Fibroblast of mammary gland (primary cell): ENCODE results near the gene PIM3.

ENCODE experiments used
- DNase-seq: peaks from one replicate; pipeline ENCODE4 v3.0.0-alpha.2; 2010; ENCODE audit warnings: low read depth
- H3K4me3 ChIP-seq: 2 replicates; pipeline ENCODE4 v1.5.1; 2011; ENCODE audit warnings: low read depth, mild to moderate bottlenecking, low read length, moderate library complexity; ENCODE audit not compliant: control insufficient read depth
- TF ChIP-seq, protein P1 (sequence below): conservative IDR thresholded peaks from 2 replicates; pipeline ENCODE4 v1.5.1; 2011; ENCODE audit warnings: low read depth, low read length, inconsistent platforms; ENCODE audit not compliant: control insufficient read depth, insufficient read depth

The PIM3 gene

DNA sequence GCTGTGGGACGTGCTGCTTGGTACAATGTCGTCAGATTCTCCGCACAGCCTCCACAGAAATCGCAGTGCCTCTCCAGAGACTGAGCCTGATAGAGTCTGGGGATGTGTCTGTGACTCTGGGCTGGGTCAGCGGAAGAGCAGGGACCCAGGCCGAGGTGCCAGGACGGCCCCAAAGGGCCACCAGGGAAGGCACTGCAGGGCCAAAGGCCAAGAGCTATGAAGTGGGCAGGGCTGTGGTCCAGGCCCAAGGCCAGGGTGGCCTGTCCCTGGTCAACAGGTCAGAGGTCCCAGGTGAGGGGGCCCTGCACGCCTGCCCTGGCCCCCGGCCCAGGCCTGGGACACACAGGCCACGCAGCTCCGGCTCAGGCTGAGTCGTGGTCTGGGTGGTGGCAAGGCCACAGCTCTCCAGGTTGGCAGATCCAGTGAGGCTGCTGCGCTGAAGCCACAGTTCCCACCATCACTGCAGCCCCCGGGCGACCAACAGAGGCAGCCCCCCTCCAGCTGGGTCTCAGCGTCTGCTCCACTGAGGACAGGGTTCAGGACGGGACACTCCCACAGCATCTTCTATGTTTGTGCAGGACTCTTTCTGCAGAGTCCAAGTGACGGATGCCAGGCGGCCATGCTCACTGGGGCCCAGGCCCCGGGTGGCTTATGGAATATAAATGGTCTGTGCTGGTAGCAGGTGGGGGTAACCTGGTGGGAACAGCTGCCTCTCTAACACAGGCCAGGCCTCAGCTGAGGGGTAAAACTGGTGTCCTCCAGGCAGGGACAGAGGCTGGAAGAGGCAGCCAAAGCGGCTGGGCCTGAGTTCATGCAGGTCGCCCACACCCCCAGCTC lies 4.8 kb upstream of the PIM3 start:
- TF ChIP-seq, protein P1, sequence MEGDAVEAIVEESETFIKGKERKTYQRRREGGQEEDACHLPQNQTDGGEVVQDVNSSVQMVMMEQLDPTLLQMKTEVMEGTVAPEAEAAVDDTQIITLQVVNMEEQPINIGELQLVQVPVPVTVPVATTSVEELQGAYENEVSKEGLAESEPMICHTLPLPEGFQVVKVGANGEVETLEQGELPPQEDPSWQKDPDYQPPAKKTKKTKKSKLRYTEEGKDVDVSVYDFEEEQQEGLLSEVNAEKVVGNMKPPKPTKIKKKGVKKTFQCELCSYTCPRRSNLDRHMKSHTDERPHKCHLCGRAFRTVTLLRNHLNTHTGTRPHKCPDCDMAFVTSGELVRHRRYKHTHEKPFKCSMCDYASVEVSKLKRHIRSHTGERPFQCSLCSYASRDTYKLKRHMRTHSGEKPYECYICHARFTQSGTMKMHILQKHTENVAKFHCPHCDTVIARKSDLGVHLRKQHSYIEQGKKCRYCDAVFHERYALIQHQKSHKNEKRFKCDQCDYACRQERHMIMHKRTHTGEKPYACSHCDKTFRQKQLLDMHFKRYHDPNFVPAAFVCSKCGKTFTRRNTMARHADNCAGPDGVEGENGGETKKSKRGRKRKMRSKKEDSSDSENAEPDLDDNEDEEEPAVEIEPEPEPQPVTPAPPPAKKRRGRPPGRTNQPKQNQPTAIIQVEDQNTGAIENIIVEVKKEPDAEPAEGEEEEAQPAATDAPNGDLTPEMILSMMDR: no peak
- DNase-seq: no peak
- H3K4me3 ChIP-seq: no peak overlapping the region

DNA sequence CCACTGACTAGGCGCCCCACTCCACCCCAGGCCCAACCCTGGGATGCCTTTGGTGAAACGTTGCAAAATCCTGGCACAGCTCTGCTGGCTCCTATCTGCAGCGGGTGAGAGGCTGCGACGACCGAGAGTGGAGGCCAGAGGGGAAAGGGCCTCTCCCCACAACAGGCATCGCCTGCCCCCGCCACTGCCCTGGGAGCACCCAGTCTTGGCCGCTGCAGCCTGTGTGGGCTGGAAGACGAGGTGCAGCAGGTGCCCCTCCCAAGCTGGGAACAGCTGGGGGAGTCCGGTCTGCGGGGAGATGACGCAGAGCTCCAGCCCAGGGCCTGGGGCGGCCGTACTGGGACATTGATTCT lies 4.2 kb upstream of the PIM3 start:
- no peak overlapping the region for H3K4me3 ChIP-seq
- no peak for DNase-seq
- TF ChIP-seq, protein P1: no peak

DNA sequence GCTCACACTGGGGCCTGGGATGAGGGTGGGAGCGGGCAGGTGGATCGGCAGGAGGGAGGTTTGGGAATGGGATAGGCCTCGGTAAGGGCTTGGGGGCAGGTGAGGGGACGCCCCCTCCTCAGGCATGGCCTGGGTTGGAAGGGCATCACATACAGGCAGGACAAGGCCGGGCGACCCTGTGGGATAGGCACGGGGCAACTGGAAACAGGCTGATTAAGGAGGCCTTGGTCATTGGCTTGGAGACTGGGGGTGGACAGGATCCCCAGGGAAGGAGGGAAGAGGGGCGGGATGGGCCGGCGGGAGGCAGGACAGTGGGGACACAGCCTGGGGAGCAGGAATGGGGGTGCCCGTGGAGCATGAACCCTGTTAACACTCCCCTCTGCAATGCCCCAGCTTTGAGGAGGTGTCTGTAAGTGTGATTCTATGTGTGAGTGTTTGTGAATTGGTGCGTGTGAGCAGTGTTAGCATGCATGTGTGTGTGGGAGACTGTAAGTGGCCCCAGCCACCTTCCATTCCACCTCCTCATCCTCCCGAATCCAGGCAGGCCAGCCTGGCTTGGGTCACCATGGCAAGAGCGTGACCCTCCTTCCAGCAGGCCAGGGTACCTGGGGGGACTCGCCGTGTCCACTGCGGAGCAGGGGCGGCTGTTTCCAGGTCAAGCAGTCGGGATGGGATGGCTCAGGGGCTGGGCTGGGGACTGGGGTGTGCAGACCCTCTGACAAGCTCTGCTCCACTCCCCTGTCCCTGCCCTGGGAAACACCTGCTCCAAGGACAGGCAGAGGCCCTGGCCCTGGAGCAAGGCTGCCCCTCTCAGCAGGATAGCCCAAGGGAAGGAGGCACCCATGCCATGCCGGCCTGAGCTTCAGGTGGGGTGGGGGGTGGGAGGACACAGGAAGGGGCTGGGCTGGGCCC lies 3.4 kb upstream of the PIM3 start:
- TF ChIP-seq, protein P1: no peak
- H3K4me3 ChIP-seq: no peak overlapping the region
- no peak for DNase-seq

DNA sequence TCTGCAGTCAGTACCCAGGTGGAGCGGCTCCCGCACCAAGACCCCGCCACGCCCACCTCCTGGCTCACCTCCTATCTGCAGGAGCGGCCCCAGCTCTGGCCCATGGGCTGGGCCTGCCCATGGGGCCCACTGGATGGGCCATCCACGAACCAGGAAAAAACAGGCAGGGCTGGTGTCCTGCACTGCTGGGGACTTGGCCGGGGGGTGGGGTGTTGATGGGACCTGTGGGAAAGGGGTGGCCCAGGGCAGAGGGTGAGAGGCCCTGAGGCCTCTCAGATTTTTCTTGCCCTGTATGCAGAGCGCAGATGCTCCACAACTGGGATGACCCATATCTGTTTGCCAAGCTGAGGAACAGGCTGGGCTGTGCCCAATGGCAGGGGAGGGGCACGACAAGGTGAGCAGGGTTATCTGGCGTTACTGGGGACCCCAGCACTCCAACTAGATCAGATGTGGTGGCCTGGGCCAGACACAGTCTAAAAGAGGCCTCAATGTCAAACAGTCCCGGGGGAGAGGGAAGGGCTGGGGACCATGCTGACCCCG lies 2.7 kb upstream of the PIM3 start:
- H3K4me3 ChIP-seq: no peak overlapping the region
- TF ChIP-seq, protein P1: no peak
- DNase-seq: no peak

DNA sequence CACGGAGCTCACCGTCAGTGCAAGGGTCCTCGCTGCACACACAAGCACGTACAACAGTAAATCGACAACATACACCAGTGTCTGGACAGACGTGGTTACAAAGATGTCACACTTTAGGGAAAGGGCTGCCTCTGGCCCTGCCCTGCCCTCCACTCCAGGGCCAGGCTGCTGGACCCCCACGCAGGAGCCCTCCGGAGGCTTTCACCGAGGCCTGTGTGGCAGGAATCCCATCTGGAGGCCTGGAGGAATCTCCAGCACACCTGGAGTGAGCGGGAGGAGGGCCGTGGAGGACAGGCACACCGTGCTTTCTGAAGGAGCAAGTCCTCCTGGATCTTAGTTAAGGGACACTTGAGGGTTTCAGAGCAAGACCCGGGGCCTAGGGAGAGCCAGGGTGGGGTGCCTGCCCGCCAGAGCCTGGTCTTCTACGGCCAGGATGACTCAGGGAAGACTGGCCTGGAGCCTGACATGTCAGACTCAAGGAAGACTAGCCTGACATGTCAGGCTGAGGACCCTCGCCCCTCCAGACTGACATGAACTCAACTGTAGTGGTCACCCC lies 2.1 kb upstream of the PIM3 start:
- TF ChIP-seq, protein P1: no peak
- DNase-seq: no peak
- H3K4me3 ChIP-seq: no peak overlapping the region

DNA sequence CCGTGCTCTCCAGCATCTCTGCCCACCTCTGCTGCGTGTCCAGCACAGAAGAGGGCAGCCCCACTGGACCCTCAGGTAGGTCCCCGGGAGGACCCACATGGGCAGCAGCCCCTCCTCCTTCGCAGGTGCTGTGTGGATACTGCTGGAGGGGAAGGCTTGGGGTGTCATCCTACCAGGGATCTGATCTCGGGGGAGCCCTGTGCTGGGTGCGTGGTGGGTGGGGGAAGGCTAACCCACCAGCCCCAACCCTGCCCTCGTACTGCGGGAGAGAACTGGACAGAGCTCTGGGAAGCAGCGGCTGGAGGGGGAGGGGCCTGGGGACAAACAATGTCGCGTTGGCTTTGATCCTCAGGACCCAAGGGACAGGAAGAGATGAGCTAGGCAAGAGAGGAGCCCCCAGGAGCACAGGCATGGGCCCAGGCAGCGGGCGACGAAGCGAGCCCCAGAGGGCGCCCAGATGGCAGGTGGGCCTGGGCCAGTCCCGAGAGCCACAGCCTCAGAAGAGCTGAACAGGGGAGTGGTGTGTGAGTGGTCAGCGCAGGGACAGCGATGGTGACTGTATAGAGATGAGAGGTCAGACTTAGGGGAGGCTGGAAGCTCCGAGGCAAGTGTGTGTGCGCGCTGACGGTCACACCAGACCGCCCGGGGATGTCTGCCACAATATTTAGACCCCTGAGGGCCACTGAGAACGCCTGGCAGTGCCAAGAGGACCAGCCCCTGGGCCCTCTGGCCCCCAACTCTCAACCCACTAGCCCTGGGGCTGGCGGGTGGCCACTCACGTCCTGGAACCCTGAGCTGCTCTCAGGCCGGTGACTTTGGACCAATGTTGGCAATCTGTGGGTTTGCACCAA lies 1.4 kb upstream of the PIM3 start:
- TF ChIP-seq, protein P1: no peak
- peak overlapping the region; percentile 43 for H3K4me3 ChIP-seq
- DNase-seq: no peak
